ENCODE data around the gene CATSPERZ. TPM values are rescaled to one million over a fixed set of nuclear protein-coding genes. Genes with fewer than 3 reads are reported as not detected.
A peak's percentile ranks its signal among the peaks of the same experiment; 100 is the strongest.

Gene CATSPERZ
- total and polyA plus RNA-seq, 9 of the 15 experiments (the other 6 are each of a cell fraction or from before 2014, with no cell fraction given), result 0.86 to 8.5 (median 3.5) TPM

- TF ChIP-seq ZNF318 (IDR thresholded peaks at IDR 0.05; ENCODE audit: borderline replicate concordance in 1 of 2, low read depth in 1 of 2) (no peak), DPF2 (IDR thresholded peaks at IDR 0.05) (peak; percentile 32; the same call in 1 of the 2 replicates), SMARCA4 (IDR thresholded peaks at IDR 0.05) (0 out of 2 replicates have a peak, but pooled peaks have one; percentile 31), ZNF174 (CRISPR knock-in tag; IDR thresholded peaks at IDR 0.05) (no peak), ESRRA (IDR thresholded peaks at IDR 0.05; ENCODE audit: borderline replicate concordance, low read depth) (peak; percentile 84; the same call in 1 of the 2 replicates), EP300 (IDR thresholded peaks at IDR 0.05; ENCODE audit: low read length) (no peak), ZNF699 (CRISPR knock-in tag; IDR thresholded peaks at IDR 0.05; ENCODE audit: insufficient replicate concordance) (no peak), TCFL5 (CRISPR knock-in tag; conservative IDR thresholded peaks at IDR 0.05) (no peak)
- TF ChIP-seq, protein P1, sequence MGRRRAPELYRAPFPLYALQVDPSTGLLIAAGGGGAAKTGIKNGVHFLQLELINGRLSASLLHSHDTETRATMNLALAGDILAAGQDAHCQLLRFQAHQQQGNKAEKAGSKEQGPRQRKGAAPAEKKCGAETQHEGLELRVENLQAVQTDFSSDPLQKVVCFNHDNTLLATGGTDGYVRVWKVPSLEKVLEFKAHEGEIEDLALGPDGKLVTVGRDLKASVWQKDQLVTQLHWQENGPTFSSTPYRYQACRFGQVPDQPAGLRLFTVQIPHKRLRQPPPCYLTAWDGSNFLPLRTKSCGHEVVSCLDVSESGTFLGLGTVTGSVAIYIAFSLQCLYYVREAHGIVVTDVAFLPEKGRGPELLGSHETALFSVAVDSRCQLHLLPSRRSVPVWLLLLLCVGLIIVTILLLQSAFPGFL (CRISPR knock-in tag; IDR thresholded peaks at IDR 0.05), result no peak
- TF ChIP-seq, protein P2, sequence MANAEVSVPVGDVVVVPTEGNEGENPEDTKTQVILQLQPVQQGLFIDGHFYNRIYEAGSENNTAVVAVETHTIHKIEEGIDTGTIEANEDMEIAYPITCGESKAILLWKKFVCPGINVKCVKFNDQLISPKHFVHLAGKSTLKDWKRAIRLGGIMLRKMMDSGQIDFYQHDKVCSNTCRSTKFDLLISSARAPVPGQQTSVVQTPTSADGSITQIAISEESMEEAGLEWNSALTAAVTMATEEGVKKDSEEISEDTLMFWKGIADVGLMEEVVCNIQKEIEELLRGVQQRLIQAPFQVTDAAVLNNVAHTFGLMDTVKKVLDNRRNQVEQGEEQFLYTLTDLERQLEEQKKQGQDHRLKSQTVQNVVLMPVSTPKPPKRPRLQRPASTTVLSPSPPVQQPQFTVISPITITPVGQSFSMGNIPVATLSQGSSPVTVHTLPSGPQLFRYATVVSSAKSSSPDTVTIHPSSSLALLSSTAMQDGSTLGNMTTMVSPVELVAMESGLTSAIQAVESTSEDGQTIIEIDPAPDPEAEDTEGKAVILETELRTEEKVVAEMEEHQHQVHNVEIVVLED (CRISPR knock-in tag; IDR thresholded peaks at IDR 0.05), result peak; percentile 39; the same call in 1 of the 2 replicates
- TF ChIP-seq, protein P3, sequence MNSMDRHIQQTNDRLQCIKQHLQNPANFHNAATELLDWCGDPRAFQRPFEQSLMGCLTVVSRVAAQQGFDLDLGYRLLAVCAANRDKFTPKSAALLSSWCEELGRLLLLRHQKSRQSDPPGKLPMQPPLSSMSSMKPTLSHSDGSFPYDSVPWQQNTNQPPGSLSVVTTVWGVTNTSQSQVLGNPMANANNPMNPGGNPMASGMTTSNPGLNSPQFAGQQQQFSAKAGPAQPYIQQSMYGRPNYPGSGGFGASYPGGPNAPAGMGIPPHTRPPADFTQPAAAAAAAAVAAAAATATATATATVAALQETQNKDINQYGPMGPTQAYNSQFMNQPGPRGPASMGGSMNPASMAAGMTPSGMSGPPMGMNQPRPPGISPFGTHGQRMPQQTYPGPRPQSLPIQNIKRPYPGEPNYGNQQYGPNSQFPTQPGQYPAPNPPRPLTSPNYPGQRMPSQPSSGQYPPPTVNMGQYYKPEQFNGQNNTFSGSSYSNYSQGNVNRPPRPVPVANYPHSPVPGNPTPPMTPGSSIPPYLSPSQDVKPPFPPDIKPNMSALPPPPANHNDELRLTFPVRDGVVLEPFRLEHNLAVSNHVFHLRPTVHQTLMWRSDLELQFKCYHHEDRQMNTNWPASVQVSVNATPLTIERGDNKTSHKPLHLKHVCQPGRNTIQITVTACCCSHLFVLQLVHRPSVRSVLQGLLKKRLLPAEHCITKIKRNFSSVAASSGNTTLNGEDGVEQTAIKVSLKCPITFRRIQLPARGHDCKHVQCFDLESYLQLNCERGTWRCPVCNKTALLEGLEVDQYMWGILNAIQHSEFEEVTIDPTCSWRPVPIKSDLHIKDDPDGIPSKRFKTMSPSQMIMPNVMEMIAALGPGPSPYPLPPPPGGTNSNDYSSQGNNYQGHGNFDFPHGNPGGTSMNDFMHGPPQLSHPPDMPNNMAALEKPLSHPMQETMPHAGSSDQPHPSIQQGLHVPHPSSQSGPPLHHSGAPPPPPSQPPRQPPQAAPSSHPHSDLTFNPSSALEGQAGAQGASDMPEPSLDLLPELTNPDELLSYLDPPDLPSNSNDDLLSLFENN (IDR thresholded peaks at IDR 0.05; ENCODE audit: low read depth in 2 of 2, low read length in 2 of 2), result peak in 1 of 2 experiments; percentile 42; a peak in 1 of 4 replicates
These were observed 14.9 kb upstream of the CATSPERZ start, which contains the start of gene GPR137 (continued) for GRCh38 chr11:64284962-64285884.
